COLO668 (cell line): ENCODE measurements around the gene ERFL.
"Not testable (repeated sequence)": the region's sequence is repeated elsewhere in the genome, so short reads cannot be mapped to it uniquely, and the experiment has no call there.

Experiments
- DNase-seq: peaks from one replicate; lab custom pipeline; 2025; ENCODE audit not compliant: unreplicated experiment; lab: John Stamatoyannopoulos, UW

Gene ERFL

GRCh38 chr19:41914424-41914834 lies 13.8 kb downstream of the ERFL start:
- not testable (repeated sequence) for DNase-seq

- DNase-seq = no peak
Observed at GRCh38 chr19:41913538-41914423, 14.5 kb downstream of the ERFL start.

GRCh38 chr19:41912899-41913537 lies 15.2 kb downstream of the ERFL start:
- peak; percentile 16 for DNase-seq

- no peak for DNase-seq
Observed at GRCh38 chr19:41911889-41912731, 16.1 kb downstream of the ERFL start.

GRCh38 chr19:41910992-41911888 lies 17.0 kb downstream of the ERFL start:
- DNase-seq = no peak

- DNase-seq = no peak
Observed at GRCh38 chr19:41910240-41910991, 17.8 kb downstream of the ERFL start.

GRCh38 chr19:41909706-41910105 lies 18.5 kb downstream of the ERFL start:
- no peak for DNase-seq

GRCh38 chr19:41908724-41909464 lies 19.4 kb downstream of the ERFL start:
- DNase-seq = no peak

GRCh38 chr19:41907994-41908615 lies 20.1 kb downstream of the ERFL start:
- DNase-seq = no peak

- no peak for DNase-seq
Observed at GRCh38 chr19:41906916-41907680, 21.2 kb downstream of the ERFL start.

- no peak for DNase-seq
Observed at GRCh38 chr19:41906271-41906670, 22.0 kb downstream of the ERFL start.

GRCh38 chr19:41905273-41906002 lies 22.8 kb downstream of the ERFL start:
- no peak for DNase-seq

GRCh38 chr19:41904118-41904870 lies 24.0 kb downstream of the ERFL start:
- peak; percentile 87 for DNase-seq

GRCh38 chr19:41903193-41903953 lies 24.9 kb downstream of the ERFL start:
- no peak for DNase-seq

GRCh38 chr19:41902594-41902993 lies 25.7 kb downstream of the ERFL start:
- no peak for DNase-seq
